ENCODE measurements around the gene NFIX.
A peak's percentile ranks its signal among the peaks of the same experiment; 100 is the strongest.
"Not testable (repeated sequence)": the region's sequence is repeated elsewhere in the genome, so short reads cannot be mapped to it uniquely, and the experiment has no call there.

NFIX gene

DNA sequence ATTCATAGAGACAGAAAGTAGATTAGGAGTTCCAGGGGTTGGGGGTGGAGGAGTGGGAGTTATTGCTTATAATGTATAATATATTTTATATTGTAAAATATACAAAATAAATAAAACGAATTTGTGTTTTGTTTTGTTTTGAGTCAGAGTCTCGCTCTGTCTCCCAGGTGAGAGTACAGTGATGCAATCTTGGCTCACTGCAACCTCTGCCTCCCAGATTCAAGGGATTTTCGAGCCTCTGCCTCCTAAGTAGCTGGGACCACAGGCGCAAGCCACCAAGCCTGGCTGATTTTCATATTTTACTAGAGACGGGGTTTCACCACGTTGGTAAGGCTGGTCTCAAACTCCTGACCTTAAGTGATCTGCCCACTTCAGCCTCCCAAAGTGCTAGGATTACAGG lies 35.8 kb upstream of the NFIX start:
- no peak for DNase-seq (ENCODE audit: low spot score)

DNA sequence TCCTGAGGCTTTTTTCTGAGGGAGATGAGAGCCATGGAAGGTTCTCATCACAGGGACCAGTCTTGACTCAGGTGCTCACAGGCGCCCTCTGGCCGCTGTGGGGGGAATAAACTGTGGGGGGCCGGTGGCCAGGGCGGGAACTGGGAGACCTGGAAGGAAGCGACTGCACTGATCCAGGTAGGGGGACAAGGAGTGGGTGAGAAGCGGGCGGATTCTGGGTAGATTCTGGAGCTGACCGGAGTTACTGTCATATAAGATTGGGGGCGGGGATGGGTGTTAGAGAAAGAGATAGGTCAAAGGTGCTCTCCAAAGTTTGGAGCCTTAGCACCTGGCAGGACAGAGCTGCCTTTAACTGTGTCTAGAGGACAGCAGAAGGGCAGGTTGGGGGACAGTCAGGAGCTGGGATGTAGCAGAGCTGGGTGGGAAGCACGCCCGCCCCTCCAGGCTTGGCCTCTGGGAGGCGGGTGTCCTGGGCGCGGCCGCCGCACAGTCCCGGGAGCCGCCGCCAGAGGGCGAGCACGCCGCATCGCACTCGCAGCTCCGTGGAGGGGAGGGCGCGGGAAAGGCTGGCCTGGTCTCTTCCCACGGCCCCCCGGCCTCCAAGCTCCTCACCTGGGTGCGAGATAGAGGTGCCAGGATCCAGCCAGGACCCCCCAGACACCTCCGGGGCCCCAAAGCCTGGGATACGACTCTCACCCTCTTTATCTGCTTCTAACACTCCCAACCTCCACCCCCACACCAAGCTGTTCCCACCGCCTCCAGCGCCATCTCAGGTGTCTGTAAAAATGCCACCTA lies 30.1 kb upstream of the NFIX start:
- peak; percentile 91 for DNase-seq (ENCODE audit: low spot score)

DNA sequence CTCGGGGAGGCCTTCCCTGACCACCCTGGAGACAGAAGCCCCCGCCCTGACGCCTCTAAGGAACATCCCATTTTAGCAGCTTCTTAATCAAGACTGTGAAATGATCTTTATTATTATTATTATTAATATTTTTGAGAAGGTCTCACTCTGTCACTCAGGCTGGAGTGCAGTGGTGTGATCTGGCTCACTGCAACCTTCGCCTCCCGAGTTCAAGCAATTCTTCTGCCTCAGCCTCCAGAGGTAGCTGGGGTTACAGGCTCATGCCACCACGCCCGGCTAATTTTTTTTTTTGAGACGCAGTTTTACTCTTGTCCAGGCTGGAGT lies 29.5 kb upstream of the NFIX start:
- DNase-seq (ENCODE audit: low spot score), result no peak

DNA sequence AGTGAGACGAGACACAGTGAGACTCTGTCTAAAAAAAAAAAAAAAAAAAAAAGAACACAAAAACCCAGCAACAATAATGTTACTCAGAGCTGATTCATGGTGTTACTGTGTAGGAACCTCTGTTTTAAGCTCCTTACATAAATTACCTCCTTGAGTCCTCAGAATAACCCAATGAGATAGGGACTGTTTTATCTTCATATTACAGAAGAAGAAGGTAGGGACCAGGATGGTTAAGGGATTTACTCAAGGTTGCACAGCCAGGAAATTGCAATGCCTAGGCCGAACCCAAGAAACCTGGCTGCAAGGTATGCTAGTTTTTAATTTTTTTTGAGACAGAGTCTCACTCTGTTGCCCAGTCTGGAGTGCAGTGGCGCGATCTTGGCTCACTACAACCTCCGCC lies 27.4 kb upstream of the NFIX start:
- DNase-seq (ENCODE audit: low spot score), result no peak

DNA sequence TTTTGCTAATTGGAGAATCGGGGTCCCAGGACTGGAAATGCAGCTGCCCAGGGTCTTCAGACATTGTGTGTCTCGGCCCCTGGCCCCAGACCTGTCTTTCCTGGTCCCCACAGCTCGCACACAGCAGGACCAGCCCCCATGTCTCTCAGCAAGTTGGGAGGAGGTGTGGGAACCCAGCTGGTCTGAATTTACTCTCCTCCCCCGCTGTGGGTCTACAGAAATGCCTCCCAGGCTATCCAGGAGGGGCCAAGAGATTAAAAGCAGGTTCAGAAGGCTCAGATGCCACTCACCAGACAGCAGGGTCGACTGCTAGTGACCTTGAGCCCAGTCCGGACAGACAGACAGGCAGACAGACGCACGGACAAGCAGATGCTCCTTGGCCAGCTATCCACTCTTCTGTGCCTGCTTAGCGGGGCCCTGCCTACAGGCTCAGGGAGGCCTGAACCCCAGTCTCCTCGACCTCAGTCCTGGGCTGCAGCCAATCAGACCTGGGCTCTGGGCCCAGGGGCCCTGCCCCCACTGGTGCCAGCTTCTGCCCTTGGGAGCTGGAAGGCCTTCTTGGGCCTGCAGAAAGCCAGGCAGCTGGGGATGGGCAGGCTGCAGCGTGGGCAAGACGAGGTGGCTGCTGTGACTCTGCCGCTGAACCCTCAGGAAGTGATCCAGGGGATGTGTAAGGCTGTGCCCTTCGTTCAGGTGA lies 25.8 kb upstream of the NFIX start, which contains the start of gene DAND5:
TSS of gene DAND5 (plus strand) at position 285 of the 697 bp plus-strand sequence. CDS start at position 370, 85 bp downstream.
- DNase-seq (ENCODE audit: low spot score), result peak; percentile 46

DNA sequence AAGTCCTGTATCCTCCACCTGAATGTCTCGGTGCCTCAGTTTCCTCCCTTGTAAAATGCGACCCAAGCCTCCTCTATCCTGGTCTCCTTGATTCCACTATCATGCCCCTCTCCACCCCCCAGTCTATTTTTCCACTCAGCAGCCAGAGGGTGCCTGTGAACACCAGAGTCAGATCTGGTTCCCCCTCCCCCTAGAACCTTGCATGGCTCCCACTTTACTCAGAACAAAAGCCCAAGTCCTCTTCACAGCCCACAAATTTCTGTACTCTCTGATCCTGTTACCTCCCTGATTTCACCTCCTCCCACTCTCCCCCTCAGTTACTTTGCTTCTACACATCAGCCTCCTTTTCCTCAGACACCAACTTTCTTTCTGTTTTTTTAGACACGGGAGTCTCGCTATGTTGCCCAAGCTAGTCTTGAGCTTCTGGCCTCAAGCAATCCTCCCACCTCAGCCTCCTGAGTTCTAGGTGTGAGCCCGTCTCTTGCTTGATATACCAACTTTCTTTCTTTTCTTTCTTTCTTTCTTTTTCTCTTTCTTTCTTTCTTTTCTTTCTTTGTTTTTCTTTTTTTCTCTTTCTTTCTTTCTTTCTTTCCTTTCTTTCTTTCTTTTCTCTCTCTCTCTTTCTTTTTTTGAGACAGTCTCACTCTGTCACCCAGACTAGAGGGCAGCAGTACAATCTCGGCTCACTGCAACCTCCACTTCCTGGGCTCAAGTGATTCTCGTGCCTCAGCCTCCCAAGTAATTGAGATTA lies 25.0 kb upstream of the NFIX start:
- no peak for DNase-seq (ENCODE audit: low spot score)

DNA sequence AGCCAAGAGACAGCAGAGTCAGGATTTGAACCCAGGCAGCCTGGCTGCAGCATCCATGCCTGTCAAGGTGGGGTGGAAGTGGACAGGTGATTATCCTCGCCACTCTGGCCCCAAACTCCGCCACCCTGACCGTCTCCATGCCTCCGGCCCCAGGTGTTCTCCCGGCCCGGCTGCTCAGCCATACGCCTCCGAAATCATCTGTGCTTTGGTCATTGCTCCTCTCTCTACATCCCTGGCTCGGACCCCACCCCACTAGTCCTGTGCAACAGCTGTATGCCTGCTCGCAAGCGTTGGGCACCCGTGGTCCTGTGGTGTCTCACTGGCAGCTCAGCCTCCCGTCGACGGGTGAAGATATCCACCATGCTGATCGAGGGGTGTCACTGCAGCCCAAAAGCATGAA lies 22.0 kb upstream of the NFIX start:
- peak; percentile 41 for DNase-seq (ENCODE audit: low spot score)

DNA sequence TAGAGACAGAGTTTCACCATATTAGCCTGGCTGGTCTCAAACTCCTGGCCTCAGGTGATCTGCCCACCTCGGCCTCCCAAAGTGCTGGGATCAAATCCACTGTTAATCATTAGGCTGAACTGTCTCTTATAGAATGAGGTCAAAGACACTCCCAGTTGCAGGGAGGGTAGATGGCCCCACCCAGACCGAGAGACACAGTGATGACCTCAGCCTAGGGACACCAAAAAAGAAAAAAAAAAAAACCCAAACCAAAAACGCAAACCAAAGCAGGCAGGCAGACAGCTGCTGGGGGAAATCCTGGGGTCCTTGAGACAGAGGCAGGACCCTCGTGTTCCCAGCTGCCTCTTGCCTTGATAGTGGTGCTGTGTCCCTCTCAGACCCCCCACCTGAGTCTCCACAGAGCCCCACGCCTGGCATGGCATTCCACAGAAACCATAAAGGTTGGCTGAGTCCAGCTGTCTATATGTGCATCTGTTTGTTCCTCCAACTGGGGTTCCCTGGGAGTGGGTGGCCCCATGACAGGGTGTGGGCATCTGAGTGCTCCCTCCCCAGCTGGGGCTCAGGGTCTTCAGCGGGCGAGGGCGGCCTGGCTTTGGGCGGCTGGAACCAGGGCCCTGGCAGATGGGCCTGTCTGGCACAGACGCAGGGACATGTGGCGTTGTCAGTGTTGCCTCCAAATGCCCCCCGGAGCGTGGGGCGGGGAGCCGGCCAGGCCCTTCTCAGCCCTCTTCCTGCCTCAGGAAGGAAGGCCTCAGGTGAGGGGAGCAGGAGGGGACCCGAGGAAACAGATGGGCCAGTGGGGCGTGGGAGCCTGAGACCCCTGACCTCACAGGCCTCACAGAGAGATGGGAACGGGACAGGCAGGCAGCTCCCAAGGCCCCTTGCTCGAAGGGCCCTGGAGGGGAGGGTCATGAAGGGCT lies 20.7 kb upstream of the NFIX start:
- no peak for DNase-seq (ENCODE audit: low spot score)

DNA sequence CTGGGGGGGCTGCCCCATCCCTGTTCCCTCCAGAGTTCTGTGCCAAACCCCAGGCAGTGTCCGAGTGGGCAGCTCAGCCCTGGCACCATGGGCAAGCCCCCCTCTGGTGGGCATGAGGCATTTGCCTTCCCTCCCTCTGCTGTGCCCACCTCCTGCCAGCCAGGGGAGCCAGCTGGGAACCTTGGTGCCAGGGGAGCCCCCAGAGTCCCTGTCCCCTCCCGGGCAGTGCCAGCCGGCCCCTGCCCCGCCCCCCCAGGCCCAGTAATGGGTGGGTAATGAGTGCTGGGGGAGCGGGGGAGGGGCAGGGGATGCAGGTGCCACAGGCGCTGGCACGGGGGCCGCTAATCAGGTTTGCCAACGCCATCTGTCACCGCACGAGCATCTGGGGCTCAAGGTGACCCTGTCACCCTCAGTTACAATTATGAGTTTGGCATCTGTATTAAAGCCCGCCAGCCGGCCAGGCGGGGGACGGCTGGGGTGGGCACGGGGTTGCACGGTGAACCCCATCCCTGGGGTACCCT lies 20.0 kb upstream of the NFIX start:
- no peak for DNase-seq (ENCODE audit: low spot score)

DNA sequence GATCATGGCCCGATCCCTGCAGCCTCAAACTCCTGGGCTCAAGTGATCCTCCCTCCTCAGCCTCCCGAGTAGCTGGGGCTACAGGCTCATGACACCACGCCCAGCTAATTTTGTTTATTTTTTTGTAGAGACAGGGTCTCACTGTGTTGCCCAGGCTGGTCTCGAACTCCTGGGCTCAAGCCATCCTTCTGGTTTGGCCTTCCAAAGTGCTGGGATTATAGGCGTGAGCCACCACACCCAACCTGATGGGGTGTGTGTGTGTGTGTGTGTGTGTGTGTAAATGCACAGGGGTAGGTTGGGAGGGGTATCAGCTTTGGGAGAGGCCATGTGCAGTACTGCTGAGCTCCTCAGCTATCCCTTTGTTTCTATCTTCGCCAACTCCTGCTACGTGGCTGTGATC lies 19.2 kb upstream of the NFIX start:
- not testable (repeated sequence) for DNase-seq (ENCODE audit: low spot score)

DNA sequence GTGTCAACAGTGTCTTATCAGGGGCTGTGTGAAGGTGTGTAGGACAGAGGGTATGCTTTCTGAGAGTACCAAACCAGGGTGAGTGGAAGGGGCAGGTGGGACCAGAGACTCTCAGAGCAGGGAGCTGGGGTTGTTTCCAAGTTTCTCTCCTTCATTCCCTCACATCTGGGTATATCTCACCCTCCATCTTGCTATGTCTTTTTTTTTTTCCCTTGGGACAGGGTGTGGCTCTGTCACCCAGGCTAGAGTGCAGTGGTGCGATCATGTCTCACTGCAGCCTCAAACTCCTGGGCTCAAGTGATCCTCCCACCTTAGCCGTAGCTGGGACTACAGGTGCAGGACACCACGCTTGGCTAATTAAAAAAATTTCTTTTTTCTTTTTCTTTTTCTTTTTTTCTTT lies 15.3 kb upstream of the NFIX start:
- DNase-seq (ENCODE audit: low spot score), result no peak

DNA sequence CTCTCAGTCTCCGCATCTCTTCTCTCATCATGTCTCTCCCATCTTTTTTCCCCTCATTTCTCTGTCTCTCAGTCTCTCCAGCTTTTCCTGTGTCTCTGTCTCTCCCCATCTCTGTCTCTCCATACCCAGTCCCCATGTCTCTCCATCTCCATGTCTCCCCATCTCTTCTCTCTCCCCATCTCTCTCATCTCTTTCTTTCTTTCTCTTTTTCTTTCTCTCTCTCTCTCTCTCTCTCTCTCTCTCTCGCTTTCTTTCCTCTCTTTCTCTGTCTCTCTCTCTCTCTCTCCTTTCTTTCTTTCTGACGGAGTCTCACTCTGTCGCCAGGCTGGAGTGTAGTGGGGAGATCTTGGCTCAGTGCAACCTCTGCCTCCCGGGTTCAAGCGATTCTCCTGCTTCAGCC lies 12.6 kb upstream of the NFIX start:
- DNase-seq (ENCODE audit: low spot score), result no peak

DNA sequence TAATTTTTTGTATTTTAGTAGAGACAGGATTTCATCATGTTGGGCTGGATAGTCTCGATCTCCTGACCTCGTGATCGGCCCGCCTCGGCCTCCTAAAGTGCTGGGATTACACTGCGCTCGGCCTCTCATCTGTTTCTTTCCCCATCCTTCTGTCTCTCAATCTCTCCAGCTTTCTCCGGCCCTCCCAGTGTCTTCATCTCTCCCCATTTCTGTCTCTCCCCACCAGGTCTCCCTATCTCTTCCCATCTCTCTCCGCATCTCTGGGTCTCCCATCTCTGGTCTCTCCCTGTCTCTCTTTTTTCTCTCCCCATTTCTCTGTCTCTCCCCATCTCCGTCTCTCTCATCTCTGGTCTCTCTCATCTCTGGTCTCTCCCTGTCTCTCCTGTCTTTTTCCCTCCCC lies 12.2 kb upstream of the NFIX start:
- no peak for DNase-seq (ENCODE audit: low spot score)

DNA sequence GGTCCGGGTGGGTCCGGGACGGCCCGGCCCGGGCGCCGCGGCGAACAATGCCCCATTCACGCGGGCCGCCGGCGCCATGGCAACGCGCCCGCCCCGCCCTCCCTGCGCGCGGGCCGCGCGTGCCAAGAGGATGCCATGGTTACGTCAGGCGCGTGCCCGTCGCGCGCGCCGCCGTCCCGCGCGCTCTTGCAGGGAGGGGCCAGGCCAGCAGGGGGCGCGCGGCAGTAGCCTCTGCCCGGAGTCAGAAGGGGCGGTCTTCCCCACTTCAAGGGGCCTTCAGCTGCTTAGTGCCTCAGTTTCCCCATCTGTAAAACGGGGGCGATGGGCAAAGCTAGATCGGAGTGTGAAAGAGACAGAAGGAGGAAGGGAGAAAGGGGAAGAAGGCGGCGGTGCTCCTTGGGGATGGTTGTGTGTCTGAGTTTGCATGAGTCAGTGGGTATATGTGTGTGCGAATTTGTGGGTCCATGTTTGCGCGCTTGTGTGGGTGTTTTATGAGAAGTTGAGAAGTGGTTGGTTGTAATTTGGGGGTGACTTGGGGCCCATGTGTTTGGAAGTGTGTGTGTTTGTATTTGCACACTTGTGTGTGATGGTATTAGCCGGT lies 11.6 kb upstream of the NFIX start:
- peak; percentile 92 for DNase-seq (ENCODE audit: low spot score)

DNA sequence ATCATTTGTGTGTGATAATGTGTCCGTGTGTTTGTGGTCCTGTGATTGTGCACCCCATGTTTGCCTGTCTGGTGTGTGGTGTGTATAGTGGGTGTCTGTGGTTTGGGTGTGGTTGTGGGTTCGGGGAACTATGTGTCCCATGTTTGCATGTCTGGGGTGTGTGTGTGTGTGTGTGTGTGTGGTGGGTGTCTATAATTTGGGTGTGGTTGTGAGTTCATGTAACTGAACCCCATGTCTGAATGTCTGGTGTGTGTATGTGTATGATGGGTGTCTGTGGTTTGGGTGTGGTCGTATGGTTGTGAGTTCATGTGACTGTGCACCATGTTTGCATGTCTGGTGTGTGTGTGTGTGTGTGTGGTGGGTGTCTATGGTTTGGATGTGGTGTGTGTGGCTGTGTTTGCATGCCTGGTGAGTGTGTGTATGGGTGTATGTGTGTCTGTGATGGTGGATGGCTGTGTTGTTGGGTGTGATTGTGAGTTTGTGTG lies 11.1 kb upstream of the NFIX start:
- DNase-seq (ENCODE audit: low spot score), result no peak

DNA sequence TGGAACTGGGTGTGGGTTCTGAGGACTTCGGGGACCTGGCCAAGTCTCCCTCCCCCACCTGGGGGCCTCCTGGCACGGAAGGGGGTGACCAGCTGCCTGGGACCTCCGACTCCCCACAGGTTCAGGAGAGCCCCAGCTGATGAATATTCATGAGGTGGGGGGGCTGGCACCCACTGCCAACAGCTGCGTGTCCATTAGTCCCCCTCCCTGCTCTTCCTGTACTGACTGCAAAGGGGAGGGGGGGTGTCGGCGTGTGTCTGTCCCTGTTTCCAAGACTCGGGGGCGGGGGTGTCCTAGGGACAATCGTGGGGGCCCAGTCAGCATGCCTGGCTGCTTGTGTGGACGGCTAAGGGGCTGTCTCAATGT lies 10.6 kb upstream of the NFIX start:
- DNase-seq (ENCODE audit: low spot score), result no peak

DNA sequence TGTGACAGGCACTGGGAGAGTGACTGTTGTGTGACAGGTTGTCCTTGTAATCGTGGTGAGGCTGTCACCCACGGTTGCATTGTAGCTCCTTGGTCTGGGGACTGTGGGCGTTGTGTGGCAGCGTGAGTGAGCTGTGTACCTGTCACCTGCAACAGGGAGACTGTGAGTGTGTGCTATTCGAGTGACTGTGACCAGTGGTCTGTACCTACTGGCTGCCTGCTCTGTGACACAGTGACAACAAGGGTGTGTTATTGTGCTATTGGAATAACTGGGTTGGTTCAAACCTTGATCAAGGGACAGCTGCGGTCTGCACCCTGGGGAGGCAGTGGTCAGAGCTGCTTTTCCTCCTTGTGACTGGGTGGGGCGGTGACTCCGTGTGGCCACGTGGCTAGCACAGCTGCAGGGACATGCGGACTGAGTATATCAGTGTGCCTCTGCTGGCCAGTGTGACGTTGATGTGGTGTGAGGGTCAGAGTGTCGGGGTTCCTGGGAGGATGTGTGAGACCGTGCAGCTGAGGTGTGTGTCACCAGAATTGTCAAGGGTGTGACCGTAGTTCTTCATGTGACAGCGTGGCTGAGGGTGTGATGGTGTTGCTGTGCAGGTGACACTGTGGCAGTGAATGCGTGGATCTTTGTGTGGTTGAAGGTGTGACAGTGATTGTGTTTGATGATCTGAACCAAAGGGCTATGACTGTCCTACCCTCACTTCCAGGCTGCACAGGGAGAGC lies 10.1 kb upstream of the NFIX start:
- DNase-seq (ENCODE audit: low spot score), result no peak

DNA sequence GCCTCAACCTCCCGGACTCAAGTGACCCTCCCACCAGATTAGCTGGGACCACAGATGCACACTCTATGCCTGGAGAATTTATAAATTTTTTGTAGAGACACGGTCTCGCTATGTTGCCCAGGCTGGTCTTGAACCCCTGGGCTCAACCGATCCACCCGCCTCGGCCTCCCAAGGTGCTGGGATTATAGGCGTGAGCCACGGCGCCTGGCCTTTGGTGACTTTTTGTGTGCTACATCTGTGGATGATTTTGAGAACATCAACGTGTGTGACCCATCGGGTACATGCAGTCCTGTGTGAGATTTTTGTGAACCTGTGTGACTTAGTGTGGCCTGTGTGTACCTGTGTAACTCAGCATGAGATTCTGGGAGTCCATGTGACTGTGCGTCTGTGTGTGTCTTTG lies 8.5 kb upstream of the NFIX start:
- no peak for DNase-seq (ENCODE audit: low spot score)

DNA sequence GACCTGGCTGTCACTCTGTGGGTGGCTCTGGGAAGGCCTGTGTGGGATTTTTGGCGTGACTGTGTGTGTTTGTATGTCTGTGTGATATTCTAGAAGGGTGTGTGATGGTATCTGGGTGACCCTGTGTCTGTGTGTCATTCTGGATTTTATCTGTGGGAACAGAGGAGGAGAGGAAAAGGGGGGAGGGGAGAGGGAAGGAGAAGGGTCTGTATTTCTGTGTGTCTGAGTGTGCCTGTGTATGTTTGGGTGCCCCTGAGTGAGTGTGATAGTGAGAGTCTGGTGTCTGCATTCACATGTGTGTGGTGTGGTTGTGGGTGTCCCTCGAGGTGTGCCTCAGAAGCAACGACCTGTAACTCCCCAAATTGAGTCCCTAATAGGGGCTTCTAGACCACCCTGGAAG lies 8.1 kb upstream of the NFIX start:
- DNase-seq (ENCODE audit: low spot score), result no peak

DNA sequence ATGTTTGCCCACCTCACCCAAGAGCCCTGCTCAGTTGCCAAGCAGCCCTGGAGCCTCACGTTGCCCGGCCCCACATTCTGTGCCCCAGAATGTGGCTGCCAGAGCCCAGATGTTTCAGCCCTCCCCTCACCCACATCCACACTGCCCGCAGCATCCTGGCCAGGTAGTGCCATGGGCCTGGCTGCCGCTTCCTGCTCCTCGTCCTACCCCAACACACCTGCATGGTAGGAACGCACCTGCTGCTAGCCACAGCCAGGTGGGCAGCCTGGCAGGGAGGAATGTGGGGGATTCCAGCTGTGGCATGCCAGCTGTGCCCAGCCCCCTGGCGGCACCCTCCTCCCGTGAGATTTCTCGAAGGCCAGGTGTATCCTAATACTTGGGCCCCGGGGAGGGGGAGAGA lies 7.5 kb upstream of the NFIX start:
- no peak for DNase-seq (ENCODE audit: low spot score)

DNA sequence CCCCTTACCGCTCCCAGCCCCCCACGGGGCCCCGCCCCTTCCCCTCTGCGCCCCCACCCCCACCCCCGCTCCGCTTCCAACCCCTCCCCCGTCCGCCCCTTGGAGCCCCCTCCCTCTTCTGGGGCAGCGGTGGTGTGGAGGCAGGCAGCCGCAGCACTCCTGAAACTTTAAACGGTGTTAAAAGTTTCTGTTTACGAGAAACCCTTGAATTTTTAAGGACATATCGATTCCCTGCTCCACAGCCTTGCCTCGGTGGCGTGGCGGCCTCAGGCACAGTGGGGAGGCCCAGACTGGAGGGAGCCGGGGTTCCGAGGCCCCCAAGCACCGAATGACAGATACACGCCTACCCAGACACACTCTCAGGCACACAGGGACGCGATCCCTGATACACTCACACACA lies 4.8 kb upstream of the NFIX start:
- no peak for DNase-seq (ENCODE audit: low spot score)

Measured in ecto neural progenitor cell (in vitro differentiated cells).